GM12891 (cell line): ENCODE measurements around the gene IMP3. TPM values are rescaled to one million over a fixed set of nuclear protein-coding genes. Genes with fewer than 3 reads are reported as not detected.
"Not testable (repeated sequence)": the region's sequence is repeated elsewhere in the genome, so short reads cannot be mapped to it uniquely, and the experiment has no call there.

ENCODE experiments used
- DNase-seq: peaks from one replicate; pipeline ENCODE4 v3.0.0; 2011; ENCODE audit warnings: low spot score; ENCODE audit not compliant: insufficient read length
- FAIRE-seq: peaks from 2 replicates; lab custom pipeline; 2011; peaks lifted over from hg19 to GRCh38; lab: Jason Lieb, UNC
- PAX5 ChIP-seq: IDR thresholded peaks from 2 replicates; pipeline ENCODE4 v1.6.1; 2011; ENCODE audit warnings: low read length, moderate library complexity, mild to moderate bottlenecking; ENCODE audit not compliant: insufficient read depth, severe bottlenecking
- POLR2A ChIP-seq: IDR thresholded peaks from 2 replicates; pipeline ENCODE4 v1.6.1; 2011; ENCODE audit warnings: low read depth, low read length, control low read depth
- POLR2AphosphoS5 ChIP-seq: IDR thresholded peaks from 2 replicates; pipeline ENCODE4 v1.6.1; 2011; ENCODE audit warnings: low read depth, low read length, control low read depth
- POU2F2 ChIP-seq: IDR thresholded peaks from 2 replicates; pipeline ENCODE4 v1.6.1; 2011; ENCODE audit warnings: low read depth, mild to moderate bottlenecking, control low read depth, low read length, moderate library complexity
- SPI1 ChIP-seq: IDR thresholded peaks from 2 replicates; pipeline ENCODE4 v1.6.1; 2011; ENCODE audit warnings: low read depth, low read length, control low read depth
- TAF1 ChIP-seq: IDR thresholded peaks from 2 replicates; pipeline ENCODE4 v1.6.1; 2011; ENCODE audit warnings: low read depth, low read length, control low read depth
- polyA plus RNA-seq: library from polyadenylated mRNA; unstranded; fragments of >200 nt; gene quantifications from one replicate; pipeline ENCODE4 v1.2.1, GENCODE V29; 2012; ENCODE audit warnings: low read depth, missing spikeins, inconsistent platforms; ENCODE audit not compliant: missing spikeins

The IMP3 gene, protein sequence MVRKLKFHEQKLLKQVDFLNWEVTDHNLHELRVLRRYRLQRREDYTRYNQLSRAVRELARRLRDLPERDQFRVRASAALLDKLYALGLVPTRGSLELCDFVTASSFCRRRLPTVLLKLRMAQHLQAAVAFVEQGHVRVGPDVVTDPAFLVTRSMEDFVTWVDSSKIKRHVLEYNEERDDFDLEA
- polyA plus RNA-seq: 62.4 TPM

DNA sequence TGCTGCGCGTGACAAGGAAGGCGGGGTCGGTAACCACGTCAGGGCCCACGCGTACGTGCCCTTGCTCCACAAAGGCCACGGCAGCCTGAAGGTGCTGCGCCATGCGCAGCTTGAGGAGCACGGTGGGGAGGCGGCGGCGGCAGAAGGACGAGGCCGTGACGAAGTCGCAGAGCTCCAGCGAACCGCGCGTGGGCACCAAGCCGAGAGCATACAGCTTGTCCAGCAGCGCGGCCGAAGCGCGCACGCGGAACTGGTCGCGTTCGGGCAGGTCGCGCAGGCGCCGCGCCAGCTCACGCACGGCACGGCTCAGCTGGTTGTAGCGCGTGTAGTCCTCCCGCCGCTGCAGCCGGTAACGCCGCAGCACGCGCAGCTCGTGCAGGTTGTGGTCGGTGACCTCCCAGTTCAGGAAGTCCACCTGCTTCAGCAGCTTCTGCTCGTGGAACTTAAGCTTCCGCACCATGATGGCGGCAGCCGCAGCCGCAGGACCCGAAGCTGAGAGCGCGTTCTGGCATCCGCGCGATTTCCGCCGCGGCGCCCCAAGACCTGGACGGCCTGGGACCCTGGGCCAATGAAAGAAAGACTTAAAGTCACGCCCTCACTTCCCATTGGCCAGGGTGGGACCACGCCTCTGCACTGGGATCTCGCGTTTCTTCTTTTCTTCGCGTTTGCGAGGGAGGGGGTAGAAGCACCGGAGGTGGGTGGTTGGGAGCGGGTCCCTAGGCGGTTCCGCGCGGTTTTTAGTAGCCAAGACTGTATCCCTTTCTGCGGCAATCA is at the start of gene IMP3:
Gene IMP3 (minus strand): TSS at position 516 of the 774 bp plus-strand sequence. CDS start 56 bp downstream, at position 460.
- FAIRE-seq: peak; percentile 95
- TF ChIP-seq PAX5 (no peak), POU2F2 (peak; percentile 74; the same call in 1 of the 2 replicates), SPI1 (peak; percentile 24; the same call in 1 of the 2 replicates), TAF1 (peak; percentile 92), POLR2A (peak; percentile 95), POLR2AphosphoS5 (peak; percentile 98)
- DNase-seq: peak; percentile 94

DNA sequence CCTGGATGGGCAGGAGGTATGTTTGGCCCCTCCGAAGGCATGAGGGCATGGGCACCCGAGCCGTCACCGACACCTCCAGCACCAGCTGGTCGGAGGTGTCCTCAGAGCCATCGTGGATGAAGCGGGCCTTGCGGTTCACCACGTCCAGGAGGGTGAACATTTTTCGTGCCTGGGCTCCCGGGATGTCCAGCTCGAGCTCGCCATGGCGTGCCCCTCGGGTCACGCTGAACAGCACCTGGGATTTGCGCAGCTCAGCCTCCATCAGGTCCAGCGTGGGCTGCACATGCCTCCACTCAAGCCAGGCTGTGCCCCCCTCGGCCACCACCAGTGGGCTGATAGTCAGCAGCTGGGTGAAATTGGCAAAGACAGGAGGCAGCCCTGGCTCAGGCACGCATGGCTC is 49.4 kb upstream of the IMP3 start:
- not testable (repeated sequence) for DNase-seq, FAIRE-seq

DNA sequence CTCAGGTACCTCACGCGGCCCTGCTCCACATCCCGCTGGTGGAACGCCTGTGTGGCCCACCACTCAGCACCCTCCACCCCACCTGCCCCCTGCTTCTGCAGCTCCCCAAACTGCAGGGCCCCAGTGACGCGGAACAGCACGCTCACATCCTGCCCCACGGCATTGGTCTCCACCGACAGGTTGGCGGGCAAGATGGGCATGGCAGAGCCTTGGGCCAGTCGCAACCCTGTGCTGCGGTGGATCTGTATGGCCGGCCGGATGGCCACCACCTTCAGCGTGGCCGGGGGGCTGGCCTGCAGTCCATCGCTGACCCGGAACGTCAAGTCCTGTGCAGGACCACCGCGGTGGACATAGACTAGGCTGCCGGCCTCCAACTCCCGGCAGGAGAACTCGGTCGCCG is 48.8 kb upstream of the IMP3 start:
- TF ChIP-seq TAF1 (no peak), POLR2A (no peak), POU2F2 (no peak), POLR2AphosphoS5 (no peak), PAX5 (no peak), SPI1 (no peak)
- no peak for DNase-seq
- FAIRE-seq: no peak

DNA sequence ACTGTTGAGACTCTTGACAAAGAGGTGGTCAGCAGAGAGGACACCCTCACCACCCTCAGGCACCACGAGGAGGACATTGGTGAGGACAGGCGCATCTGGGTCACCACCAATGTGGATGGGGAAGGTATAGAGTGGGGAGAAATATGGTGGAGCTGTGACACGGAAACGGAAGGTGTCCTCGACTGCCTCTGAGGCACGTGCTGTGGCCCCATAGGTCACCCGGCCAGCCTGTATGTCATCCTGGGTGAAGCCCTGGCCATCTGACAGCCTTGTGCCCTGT is 48.2 kb upstream of the IMP3 start:
- TF ChIP-seq POLR2AphosphoS5 (no peak), POU2F2 (no peak), SPI1 (no peak), PAX5 (no peak), POLR2A (no peak), TAF1 (no peak)
- no peak for FAIRE-seq
- DNase-seq: no peak

DNA sequence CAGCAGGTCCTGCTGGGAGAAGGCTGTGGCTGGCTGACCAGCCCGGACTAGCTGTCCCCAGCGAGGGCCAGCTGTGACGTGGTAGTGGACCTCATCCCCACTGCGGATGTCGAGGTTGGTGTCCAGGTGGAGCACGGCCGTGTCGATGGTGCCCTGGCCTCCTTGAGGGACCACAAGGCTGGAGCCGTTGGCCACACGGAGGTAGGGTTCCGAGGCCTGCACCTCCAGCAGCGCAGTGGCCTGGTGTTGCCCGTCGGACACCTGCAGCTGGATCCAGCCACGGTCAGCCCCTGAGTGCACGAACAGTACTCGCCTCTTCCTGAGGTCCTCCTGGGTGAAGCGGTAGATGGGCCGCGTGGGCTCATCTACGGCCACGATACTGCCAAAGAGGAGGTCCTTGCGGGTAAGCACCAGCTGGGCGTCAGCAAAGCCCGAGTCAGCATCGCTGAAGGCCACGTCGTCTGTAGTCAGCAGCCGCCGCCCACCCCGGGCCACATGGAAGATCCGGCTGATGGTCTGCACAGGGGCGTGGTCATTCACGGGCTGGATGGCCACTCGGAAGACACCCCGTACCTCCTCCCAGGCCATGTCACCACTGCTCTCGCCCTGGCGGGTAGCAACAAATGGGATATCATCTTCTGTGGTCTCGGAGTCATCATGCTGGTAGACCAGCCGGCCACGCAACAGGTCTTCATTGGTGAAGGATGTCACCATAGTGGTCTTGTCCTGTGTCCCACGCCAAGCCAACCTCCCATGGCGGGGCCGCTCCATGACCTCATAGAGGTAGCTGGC is 47.7 kb upstream of the IMP3 start:
- DNase-seq (no peak), FAIRE-seq (no peak)
- TF ChIP-seq PAX5: no peak
- no peak for TF ChIP-seq SPI1
- no peak for TF ChIP-seq POLR2AphosphoS5
- TF ChIP-seq POLR2A: no peak
- no peak for TF ChIP-seq POU2F2
- TF ChIP-seq TAF1: no peak

DNA sequence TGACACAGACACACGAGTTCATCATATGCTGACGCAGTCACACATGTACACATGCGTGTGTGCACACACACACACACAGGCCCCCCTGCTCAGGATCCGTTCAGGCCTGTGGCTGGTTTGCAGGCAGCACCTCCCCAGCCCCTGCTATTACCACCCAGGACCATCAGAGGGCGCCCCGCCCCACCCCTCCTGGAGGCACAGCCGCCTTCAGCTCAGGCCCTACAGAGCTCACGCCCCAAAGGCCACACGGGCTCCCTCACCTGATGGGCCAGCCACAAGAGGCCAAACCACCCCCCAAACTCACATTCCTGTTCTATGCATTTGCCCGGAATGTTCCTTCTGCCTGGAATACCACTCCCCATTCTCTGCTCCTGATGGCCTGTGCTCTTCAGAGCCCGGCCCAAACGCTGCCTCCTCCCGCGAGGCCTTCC is 46.2 kb upstream of the IMP3 start:
- peak; percentile 97 for FAIRE-seq
- DNase-seq: peak; percentile 80

DNA sequence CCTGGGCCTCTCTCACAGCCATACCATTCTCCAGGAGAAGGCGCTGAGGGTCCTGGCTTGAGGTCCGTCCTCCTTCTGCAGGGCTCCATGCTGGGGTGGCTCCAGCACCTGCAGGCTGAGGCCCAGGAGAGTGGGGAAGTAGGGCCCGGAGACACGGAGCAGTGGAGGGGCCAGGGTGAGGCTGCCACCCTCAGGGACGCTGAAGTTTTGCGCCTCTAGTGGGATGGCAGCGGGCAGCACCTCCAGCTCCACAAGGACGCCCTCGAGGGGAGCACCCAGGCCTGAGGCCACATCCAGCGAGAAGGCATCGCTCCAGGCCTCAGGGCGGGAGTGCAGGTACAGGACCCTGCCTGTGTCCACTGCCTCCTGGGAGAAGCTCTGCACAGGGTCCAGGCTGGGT is 45.2 kb upstream of the IMP3 start:
- TF ChIP-seq POLR2AphosphoS5 (no peak), SPI1 (no peak), POLR2A (no peak)
- FAIRE-seq (no peak), DNase-seq (no peak)

DNA sequence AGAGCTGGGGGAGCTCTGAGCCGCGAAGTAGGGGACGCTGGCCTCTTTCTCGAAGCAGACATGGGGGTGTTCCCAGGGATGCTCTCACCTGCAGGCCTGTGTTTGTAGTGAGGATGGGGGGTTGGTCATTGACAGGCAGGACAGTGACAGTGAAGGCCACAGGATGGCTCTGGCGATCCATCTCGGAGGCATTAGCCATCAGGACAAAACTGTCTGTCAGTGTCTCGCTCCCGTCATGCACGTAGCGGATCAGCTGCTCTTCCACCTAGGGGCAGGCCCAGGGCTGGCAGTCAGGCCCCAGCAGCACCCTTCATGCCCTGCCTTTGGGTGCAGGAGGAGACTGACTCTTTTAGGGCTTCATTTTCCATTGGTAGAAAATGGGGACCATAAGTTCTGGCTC is 44.6 kb upstream of the IMP3 start:
- DNase-seq: no peak
- no peak for FAIRE-seq
- TF ChIP-seq POLR2A (no peak), SPI1 (no peak), POLR2AphosphoS5 (no peak), TAF1 (no peak), POU2F2 (no peak), PAX5 (no peak)

DNA sequence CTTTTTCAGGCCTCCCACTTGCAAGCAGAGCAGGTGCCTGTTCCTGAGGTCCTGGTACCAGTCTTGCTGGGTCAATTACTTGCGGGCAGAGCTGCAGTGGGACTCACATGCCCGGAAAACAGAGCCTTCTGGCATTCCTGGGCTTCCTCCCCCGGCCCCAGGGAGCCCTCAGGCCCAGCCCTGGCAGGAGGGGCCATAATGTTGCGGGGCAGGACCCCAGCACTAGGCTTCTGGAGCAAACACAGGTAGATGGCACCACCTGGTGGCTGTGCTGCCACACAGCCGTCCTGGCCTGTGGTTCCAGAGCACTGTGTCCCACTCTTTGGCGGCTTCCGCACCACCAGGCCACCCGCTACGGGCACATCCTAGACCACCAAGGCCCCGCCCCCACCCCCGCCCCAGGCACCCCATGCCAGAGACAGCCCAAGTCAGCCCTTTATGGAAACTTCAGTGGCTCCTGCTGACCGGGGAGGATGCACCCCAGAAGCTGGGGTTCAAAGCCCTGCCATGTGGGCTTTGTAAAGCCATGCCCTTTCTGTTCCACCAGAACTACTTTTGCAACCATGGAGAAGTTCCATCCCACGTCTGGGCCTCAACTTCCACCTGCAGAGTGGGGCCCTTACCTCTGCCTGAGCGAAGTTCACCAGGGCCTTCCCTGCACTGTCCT is 43.8 kb upstream of the IMP3 start:
- DNase-seq (peak; percentile 86), FAIRE-seq (peak; percentile 93)
